ENCODE data around the gene RERG.

DNA sequence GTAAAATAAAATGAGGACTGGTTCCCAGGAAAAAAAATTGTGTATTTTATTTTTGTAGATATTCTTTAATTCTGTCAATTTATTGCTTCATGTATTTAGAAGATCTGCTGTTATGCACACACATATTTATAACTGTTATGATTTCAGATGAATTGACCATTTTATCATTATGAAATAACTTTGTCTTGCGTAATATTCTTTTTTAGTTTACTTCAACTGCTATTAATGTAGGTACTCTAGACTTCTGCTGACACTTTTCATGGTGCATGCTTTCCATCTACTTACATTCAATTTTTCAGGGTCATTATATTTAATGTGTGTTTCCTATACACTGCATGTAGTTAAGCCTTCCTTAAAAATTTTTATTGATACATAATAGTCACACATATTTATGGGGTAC lies 162.1 kb downstream of the RERG start:
- TF ChIP-seq POLR2AphosphoS5 (IDR thresholded peaks at IDR 0.05; ENCODE audit: low read depth, low read length) (no peak), POLR2A (IDR thresholded peaks at IDR 0.05; ENCODE audit: low read depth, low read length) (no peak), TAF1 (IDR thresholded peaks at IDR 0.05; ENCODE audit: low read depth, low read length) (no peak)
